OCI-LY7 (cell line): ENCODE data around the gene NDUFV1. TPM values are rescaled to one million over a fixed set of nuclear protein-coding genes. Genes with fewer than 3 reads are reported as not detected.

ENCODE experiments used
- BruUV-seq: library from RNA; stranded (reverse); fragments of 400-500 nt; replicated peaks from 2 replicates; lab custom pipeline; 2021; lab: Mats Ljungman, UMichigan
- CTCF ChIA-PET: fragments of 300-600 bp; sonication (Branson Sonifier 250); formaldehyde crosslinking; loops from one replicate; lab custom pipeline; 2022; ENCODE audit warnings: antibody characterized with exemption; ENCODE audit not compliant: unreplicated experiment; lab: Charles Lee
- POLR2A ChIA-PET: fragments of 300-600 bp; sonication (Branson Sonifier 250); formaldehyde crosslinking; loops from one replicate; lab custom pipeline; 2022; ENCODE audit warnings: antibody characterized with exemption; lab: Charles Lee
- DNase-seq: peaks from one replicate; pipeline ENCODE4 v3.0.0-alpha.2; 2015; ENCODE audit warnings: low spot score
- H2AFZ ChIP-seq: fragments of 200-600 bp; sonication (generic), shearing (Covaris generic); 2 replicates; pipeline ENCODE4 v1.6.1; 2014; ENCODE audit warnings: mild to moderate bottlenecking, antibody characterized with exemption, low read length, moderate library complexity
- H3K27ac ChIP-seq: fragments of 200-600 bp; sonication (generic); 2 replicates; pipeline ENCODE4 v1.5.1; 2014; ENCODE audit warnings: mixed run types, low read depth, mild to moderate bottlenecking, moderate library complexity, low read length, inconsistent platforms; ENCODE audit not compliant: poor library complexity, severe bottlenecking
- H3K36me3 ChIP-seq: fragments of 200-600 bp; sonication (generic); 2 replicates; pipeline ENCODE4 v1.6.1; 2014; ENCODE audit warnings: mild to moderate bottlenecking, antibody characterized with exemption, low read length, moderate library complexity, mixed read lengths; ENCODE audit not compliant: insufficient read depth
- H3K4me1 ChIP-seq: fragments of 200-600 bp; sonication (generic); 2 replicates; pipeline ENCODE4 v1.5.1; 2014; ENCODE audit warnings: mild to moderate bottlenecking, low read length; ENCODE audit not compliant: insufficient read depth, poor library complexity, severe bottlenecking
- H3K4me2 ChIP-seq: fragments of 200-600 bp; sonication (generic); 2 replicates; pipeline ENCODE4 v1.6.1; 2014; ENCODE audit warnings: mild to moderate bottlenecking, low read length
- H3K4me3 ChIP-seq: fragments of 200-600 bp; sonication (generic); 2 replicates; pipeline ENCODE4 v1.5.1; 2014; ENCODE audit warnings: mild to moderate bottlenecking, low read depth, low read length; ENCODE audit not compliant: poor library complexity, severe bottlenecking
- H3K79me2 ChIP-seq: fragments of 200-600 bp; sonication (generic); 2 replicates; pipeline ENCODE4 v1.6.1; 2016; ENCODE audit warnings: low read depth, mild to moderate bottlenecking, low read length, moderate library complexity, mixed read lengths; ENCODE audit not compliant: insufficient read depth
- H3K9me2 ChIP-seq: fragments of 200-600 bp; sonication (generic); 2 replicates; pipeline ENCODE4 v1.6.1; 2016; ENCODE audit warnings: mild to moderate bottlenecking, low read length, mixed read lengths; ENCODE audit not compliant: insufficient read depth
- H3K9me3 ChIP-seq: fragments of 200-600 bp; sonication (generic); 2 replicates; pipeline ENCODE4 v1.6.1; 2014; ENCODE audit warnings: mild to moderate bottlenecking, mixed run types, low read length, mixed read lengths
- H4K20me1 ChIP-seq: fragments of 200-600 bp; sonication (generic); 2 replicates; pipeline ENCODE4 v1.6.1; 2014; ENCODE audit warnings: mild to moderate bottlenecking, antibody characterized with exemption, low read length, moderate library complexity, mixed read lengths; ENCODE audit not compliant: insufficient read depth
- CTCF ChIP-seq: fragments of 200-600 bp; sonication (generic); conservative IDR thresholded peaks from 2 replicates; pipeline ENCODE4 v1.5.1; 2014; ENCODE audit warnings: mild to moderate bottlenecking, antibody characterized with exemption, low read length, moderate library complexity, mixed read lengths
- EZH2phosphoT487 ChIP-seq: fragments of 200-600 bp; sonication (generic); IDR thresholded peaks from 2 replicates; pipeline ENCODE4 v1.6.1; 2018; ENCODE audit warnings: low read depth, borderline replicate concordance, mild to moderate bottlenecking, mixed run types, antibody characterized with exemption, low read length, moderate library complexity, mixed read lengths
- intact Hi-C: fragments of 100-400 bp; cut with micrococcal nuclease; formaldehyde crosslinking; loops from one replicate; pipeline ENCODE4 v1.10.0; 2022; ENCODE audit not compliant: unreplicated experiment
- total RNA-seq, 2 experiments: library from RNA; depleted of rRNA in 1 of 2; stranded (reverse); fragments of >200 nt in 1 of 2; shearing (Covaris generic) in 1 of 2; gene quantifications; 2 replicates each; pipeline ENCODE4 v1.2.3, GENCODE V29; 2014 to 2022

NDUFV1 gene
- total RNA-seq, 2 experiments from 2014 or later: 283 to 335 TPM

DNA sequence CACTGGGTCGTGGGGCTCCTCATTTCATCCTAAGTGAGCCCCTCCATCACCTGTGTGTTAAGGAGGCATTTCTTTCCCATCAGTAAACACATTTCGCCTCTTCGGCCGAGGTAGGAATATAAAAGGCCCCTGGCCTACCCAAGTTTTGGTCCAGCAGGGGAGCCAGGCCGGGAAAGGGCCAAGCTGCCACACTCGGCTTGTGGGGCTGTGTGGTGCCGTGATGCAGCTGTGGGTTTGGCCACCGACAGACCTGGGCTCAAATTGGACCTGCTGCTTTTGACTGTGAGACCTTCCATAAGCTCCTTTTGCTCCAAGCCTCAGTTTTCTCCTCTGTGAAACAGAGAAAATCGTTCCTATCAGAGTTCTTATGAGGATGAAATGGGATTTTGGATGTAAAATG is 771 bp downstream of the NDUFV1 start:
- H3K36me3 ChIP-seq: peaks cover 45% of the 10 kb centered on the region
- H3K79me2 ChIP-seq: peaks cover 17% of the 10 kb centered on the region
- no peaks in the 10 kb centered on the region for H3K9me2 ChIP-seq
- ChIA-PET CTCF (no interaction called here), POLR2A (interaction anchor here (1.0 kb wide), 1 partner anchor 9 kb away, joined by 3 read pairs; no protein-coding TSS in a partner anchor)
- no peak for DNase-seq
- peak overlapping the region; percentile 98 for H3K4me3 ChIP-seq
- intact Hi-C loops: loop anchor here (2.0 kb wide), 1 partner anchor 25 kb away; the partner anchor contains the start of gene GSTP1
- peaks cover 21% of the 10 kb centered on the region for H3K4me1 ChIP-seq
- peak overlapping the region; percentile 99 for H3K4me2 ChIP-seq
- no peaks in the 10 kb centered on the region; the same call in 1 of the 2 replicates for H4K20me1 ChIP-seq
- no TSS peak for BruUV-seq
- TF ChIP-seq CTCF (no peak), EZH2phosphoT487 (no peak)
- H2AFZ ChIP-seq: no peak overlapping the region
- H3K9me3 ChIP-seq: peaks cover 5% of the 10 kb centered on the region; the same call in 1 of the 2 replicates
- H3K27ac ChIP-seq: peak overlapping the region; percentile 41

- no peak overlapping the region for H3K27ac ChIP-seq
- H3K9me3 ChIP-seq: no peaks in the 10 kb centered on the region
- H2AFZ ChIP-seq: no peak overlapping the region
- H3K36me3 ChIP-seq: peaks cover 54% of the 10 kb centered on the region
- intact Hi-C loops: no loop called here
- CTCF ChIA-PET: no interaction called here
- H3K4me2 ChIP-seq: peak overlapping the region; percentile 99
- no peak for DNase-seq
- peak overlapping the region; percentile 98 for H3K4me3 ChIP-seq
- H3K4me1 ChIP-seq: peaks cover 30% of the 10 kb centered on the region
- BruUV-seq: no TSS peak
- no peaks in the 10 kb centered on the region for H3K9me2 ChIP-seq
- H4K20me1 ChIP-seq: no peaks in the 10 kb centered on the region; the same call in 1 of the 2 replicates
- POLR2A ChIA-PET: interaction anchor here (0.8 to 0.9 kb wide), 2 partner anchors 9 to 21 kb away, joined by 3 read pairs; partner anchors contain the start of gene NUDT8
- peaks cover 17% of the 10 kb centered on the region for H3K79me2 ChIP-seq
- TF ChIP-seq CTCF: no peak
- TF ChIP-seq EZH2phosphoT487: no peak
Measured at GRCh38 chr11:67608486-67608885, 1.8 kb downstream of the NDUFV1 start.

GRCh38 chr11:67609316-67609715 is 2.6 kb downstream of the NDUFV1 start:
- no TSS peak for BruUV-seq
- Histone ChIP-seq H3K27ac (no peak overlapping the region), H2AFZ (no peak overlapping the region), H3K4me1 (peaks cover 39% of the 10 kb centered on the region), H3K9me2 (no peaks in the 10 kb centered on the region), H4K20me1 (no peaks in the 10 kb centered on the region; the same call in 1 of the 2 replicates), H3K4me3 (no peak overlapping the region), H3K9me3 (no peaks in the 10 kb centered on the region), H3K36me3 (peaks cover 57% of the 10 kb centered on the region), H3K4me2 (no peak overlapping the region), H3K79me2 (peaks cover 17% of the 10 kb centered on the region)
- DNase-seq: no peak
- ChIA-PET POLR2A (interaction anchor here (0.6 to 0.8 kb wide), 2 partner anchors 8 to 998 kb away, joined by 3 read pairs; no protein-coding TSS in a partner anchor), CTCF (no interaction called here)
- intact Hi-C loops: no loop called here
- TF ChIP-seq CTCF: no peak
- TF ChIP-seq EZH2phosphoT487: no peak
